Measurements from ENCODE around the gene AUTS2. TPM values are rescaled to one million over a fixed set of nuclear protein-coding genes. Genes with fewer than 3 reads are reported as not detected.

Gene AUTS2
- total RNA-seq, 1 donor from 2014 or later: 94.1 TPM

- no peak for DNase-seq (ENCODE audit: extremely low spot score, unreplicated experiment)
- H3K4me1 Mint-ChIP-seq (ENCODE audit: unreplicated experiment): no peaks in the 10 kb centered on the region
Measured at GRCh38 chr7:70285187-70285586, 686.9 kb downstream of the AUTS2 start.

GRCh38 chr7:70285854-70286253 is 687.6 kb downstream of the AUTS2 start:
- Mint-ChIP-seq H3K9me3 (peaks cover 5% of the 10 kb centered on the region), H3K36me3 (no peaks in the 10 kb centered on the region), H3K4me1 (ENCODE audit: unreplicated experiment) (no peaks in the 10 kb centered on the region), H3K4me3 (no peak overlapping the region), H3K27ac (no peak overlapping the region), H3K27me3 (no peaks in the 10 kb centered on the region)
- DNase-seq (ENCODE audit: extremely low spot score, unreplicated experiment): no peak
- TF ChIP-seq, protein P1, sequence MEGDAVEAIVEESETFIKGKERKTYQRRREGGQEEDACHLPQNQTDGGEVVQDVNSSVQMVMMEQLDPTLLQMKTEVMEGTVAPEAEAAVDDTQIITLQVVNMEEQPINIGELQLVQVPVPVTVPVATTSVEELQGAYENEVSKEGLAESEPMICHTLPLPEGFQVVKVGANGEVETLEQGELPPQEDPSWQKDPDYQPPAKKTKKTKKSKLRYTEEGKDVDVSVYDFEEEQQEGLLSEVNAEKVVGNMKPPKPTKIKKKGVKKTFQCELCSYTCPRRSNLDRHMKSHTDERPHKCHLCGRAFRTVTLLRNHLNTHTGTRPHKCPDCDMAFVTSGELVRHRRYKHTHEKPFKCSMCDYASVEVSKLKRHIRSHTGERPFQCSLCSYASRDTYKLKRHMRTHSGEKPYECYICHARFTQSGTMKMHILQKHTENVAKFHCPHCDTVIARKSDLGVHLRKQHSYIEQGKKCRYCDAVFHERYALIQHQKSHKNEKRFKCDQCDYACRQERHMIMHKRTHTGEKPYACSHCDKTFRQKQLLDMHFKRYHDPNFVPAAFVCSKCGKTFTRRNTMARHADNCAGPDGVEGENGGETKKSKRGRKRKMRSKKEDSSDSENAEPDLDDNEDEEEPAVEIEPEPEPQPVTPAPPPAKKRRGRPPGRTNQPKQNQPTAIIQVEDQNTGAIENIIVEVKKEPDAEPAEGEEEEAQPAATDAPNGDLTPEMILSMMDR (conservative IDR thresholded peaks at IDR 0.05): no peak

More at GRCh38 chr7:70285187-70285586, 686.9 kb downstream of the AUTS2 start:
- TF ChIP-seq, protein P1 (conservative IDR thresholded peaks at IDR 0.05): no peak
- H3K9me3 Mint-ChIP-seq: peaks cover 5% of the 10 kb centered on the region
- H3K36me3 Mint-ChIP-seq: no peaks in the 10 kb centered on the region
- no peak overlapping the region for H3K27ac Mint-ChIP-seq
- H3K4me3 Mint-ChIP-seq: no peak overlapping the region
- H3K27me3 Mint-ChIP-seq: no peaks in the 10 kb centered on the region

DNA sequence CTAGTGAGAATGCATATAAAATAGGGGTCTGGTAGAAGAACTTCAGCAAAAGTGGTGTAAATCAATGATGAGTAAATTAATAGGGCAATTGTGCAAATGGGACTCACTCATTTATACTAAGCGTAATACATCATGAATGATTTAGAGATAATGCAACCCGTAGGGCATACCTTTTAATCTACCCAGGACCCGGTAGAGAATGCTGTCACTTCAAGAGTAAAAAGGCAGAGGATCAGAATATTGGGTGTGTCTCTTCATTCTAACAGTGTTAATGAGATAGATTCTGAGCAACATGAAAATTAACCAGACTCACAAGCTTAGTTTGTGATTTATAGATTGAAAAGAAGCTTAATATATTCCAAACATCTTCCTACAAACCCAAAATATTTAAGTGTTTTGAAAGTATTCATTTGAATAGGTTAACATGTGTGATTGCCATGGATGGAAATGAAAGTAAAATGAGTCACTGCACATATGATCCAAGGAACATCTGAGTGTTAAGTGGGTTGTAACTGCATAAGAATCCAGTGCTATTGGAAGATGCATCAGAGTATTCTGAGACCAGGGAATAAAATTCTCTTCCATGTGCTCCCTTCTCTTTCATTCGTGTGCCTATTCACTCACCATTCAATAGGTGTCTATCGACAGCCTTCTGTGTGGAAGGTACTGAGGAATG is 690.6 kb downstream of the AUTS2 start:
- TF ChIP-seq, protein P1 (conservative IDR thresholded peaks at IDR 0.05): no peak
- no peak overlapping the region for H3K4me3 Mint-ChIP-seq

GRCh38 chr7:70292716-70293115 is 694.4 kb downstream of the AUTS2 start:
- H3K36me3 Mint-ChIP-seq: no peaks in the 10 kb centered on the region
- no peak overlapping the region for H3K27ac Mint-ChIP-seq
- DNase-seq (ENCODE audit: extremely low spot score, unreplicated experiment): no peak

More for the DNA sequence above, 690.6 kb downstream of the AUTS2 start:
- Mint-ChIP-seq H3K9me3 (peaks cover 5% of the 10 kb centered on the region), H3K36me3 (no peaks in the 10 kb centered on the region), H3K27ac (no peak overlapping the region), H3K27me3 (no peaks in the 10 kb centered on the region), H3K4me1 (ENCODE audit: unreplicated experiment) (no peaks in the 10 kb centered on the region)
- no peak for DNase-seq (ENCODE audit: extremely low spot score, unreplicated experiment)

DNA sequence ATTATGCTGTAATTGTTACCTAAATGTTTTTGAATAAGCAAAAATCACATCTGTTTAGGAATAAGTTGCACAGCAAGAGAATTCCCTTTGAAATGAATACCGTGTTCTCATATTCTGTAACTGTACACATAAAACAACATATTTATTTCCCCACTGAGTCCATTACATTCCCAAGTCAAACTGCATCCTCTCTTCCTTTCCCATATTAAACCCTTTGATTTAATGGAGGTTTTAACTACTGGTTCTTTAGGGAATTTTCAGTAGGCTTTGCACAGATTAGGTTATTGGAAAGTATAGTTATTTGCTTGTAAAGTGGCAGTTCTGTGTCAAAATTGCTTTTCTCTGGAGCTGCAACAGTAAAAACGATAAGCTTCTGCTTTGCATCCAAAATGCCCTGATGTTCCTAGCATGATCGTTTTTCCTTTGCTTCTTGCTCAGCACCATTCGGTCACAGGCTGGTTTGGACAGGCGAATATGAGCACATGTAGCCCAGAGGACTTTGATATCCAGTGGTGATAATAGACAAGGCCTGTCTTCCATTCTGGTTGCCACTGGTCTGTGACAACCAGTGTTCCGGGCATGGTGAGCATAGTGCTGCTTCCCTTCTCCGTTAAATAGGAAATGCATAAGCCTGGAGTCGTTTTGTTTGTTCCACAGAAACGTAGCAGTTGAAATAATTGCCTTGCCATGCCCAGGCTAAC is 696.1 kb downstream of the AUTS2 start:
- Mint-ChIP-seq H3K9me3 (no peaks in the 10 kb centered on the region), H3K27ac (no peak overlapping the region), H3K27me3 (no peaks in the 10 kb centered on the region), H3K4me3 (no peak overlapping the region), H3K4me1 (ENCODE audit: unreplicated experiment) (no peaks in the 10 kb centered on the region), H3K36me3 (no peaks in the 10 kb centered on the region)
- TF ChIP-seq, protein P1 (conservative IDR thresholded peaks at IDR 0.05): no peak
- no peak for DNase-seq (ENCODE audit: extremely low spot score, unreplicated experiment)

More at GRCh38 chr7:70292716-70293115, 694.4 kb downstream of the AUTS2 start:
- Mint-ChIP-seq H3K4me1 (ENCODE audit: unreplicated experiment) (no peaks in the 10 kb centered on the region), H3K9me3 (no peaks in the 10 kb centered on the region), H3K27me3 (no peaks in the 10 kb centered on the region), H3K4me3 (no peak overlapping the region)
- TF ChIP-seq, protein P1 (conservative IDR thresholded peaks at IDR 0.05): no peak
